ENCODE results near the gene HDAC9. TPM values are rescaled to one million over a fixed set of nuclear protein-coding genes. Genes with fewer than 3 reads are reported as not detected.

The HDAC9 gene
- total RNA-seq, 2 experiments from 2014 or later = 1.5 to 3.0 TPM

DNA sequence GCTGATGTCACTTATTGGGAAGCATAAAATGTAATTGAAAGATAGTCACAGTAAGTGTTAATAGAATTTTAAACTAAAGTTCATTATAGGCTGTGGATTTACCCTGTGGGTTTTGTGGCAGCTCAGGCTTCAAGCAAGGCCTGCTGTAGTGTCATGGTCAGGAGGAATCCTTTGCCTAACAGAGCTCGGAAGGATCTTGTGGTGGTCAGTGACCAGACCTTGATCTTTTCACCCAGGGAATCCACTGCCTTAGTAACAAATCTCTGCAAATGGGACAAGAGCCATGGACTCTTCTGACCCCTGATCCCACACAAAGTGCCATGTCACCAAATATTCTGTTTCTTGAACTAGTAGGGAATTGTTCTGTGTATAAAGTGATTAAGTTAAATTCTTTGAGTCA lies 20.6 kb upstream of the HDAC9 start:
- no peak for ATAC-seq
- no peak overlapping the region for H3K27ac Mint-ChIP-seq
- DNase-seq = no peak
- TF ChIP-seq CTCF (IDR thresholded peaks at IDR 0.05) = no peak
- POLR2A ChIA-PET = no interaction called here
- intact Hi-C loops (cut with micrococcal nuclease) = no loop called here
- H3K36me3 Mint-ChIP-seq (ENCODE audit: low read depth) = no peaks in the 10 kb centered on the region
- no peaks in the 10 kb centered on the region for H3K9me3 Mint-ChIP-seq
- no peaks in the 10 kb centered on the region for H3K27me3 Mint-ChIP-seq
- CTCF ChIA-PET = interaction anchor here (1.0 kb wide), 2 partner anchors 122 to 189 kb away, joined by 3 read pairs; no protein-coding TSS in a partner anchor
- H3K4me1 Mint-ChIP-seq (ENCODE audit: low read depth) = no peaks in the 10 kb centered on the region
- no peak overlapping the region for H3K4me3 Mint-ChIP-seq

DNA sequence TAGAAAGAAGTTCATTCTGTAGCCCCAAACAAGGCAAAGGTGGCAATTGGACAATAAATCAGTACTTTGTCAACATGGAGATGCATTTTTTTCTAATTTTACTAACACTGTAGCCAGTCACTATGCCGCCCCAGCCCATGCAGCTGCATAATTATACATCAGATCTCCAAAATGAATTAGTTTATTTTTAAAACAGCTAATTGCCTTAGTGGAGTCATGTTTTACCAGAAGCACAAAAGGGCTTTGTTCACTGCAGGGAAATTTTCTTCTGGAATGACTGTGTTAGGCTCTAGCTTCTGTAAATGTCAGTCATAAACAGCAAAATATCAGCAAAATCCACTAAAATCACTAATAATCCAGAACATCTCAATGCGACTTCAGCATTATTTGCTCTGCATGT lies 20.1 kb upstream of the HDAC9 start:
- Mint-ChIP-seq H3K9me3 (no peaks in the 10 kb centered on the region), H3K27ac (no peak overlapping the region), H3K4me3 (no peak overlapping the region), H3K4me1 (ENCODE audit: low read depth) (no peaks in the 10 kb centered on the region), H3K36me3 (ENCODE audit: low read depth) (no peaks in the 10 kb centered on the region), H3K27me3 (no peaks in the 10 kb centered on the region)
- ChIA-PET CTCF (interaction anchor here (1.0 kb wide), 1 partner anchor 188 kb away, joined by 3 read pairs; no protein-coding TSS in a partner anchor), POLR2A (no interaction called here)
- ATAC-seq = no peak
- no peak for DNase-seq
- no peak for TF ChIP-seq CTCF (IDR thresholded peaks at IDR 0.05)
- intact Hi-C loops (cut with micrococcal nuclease) = no loop called here

DNA sequence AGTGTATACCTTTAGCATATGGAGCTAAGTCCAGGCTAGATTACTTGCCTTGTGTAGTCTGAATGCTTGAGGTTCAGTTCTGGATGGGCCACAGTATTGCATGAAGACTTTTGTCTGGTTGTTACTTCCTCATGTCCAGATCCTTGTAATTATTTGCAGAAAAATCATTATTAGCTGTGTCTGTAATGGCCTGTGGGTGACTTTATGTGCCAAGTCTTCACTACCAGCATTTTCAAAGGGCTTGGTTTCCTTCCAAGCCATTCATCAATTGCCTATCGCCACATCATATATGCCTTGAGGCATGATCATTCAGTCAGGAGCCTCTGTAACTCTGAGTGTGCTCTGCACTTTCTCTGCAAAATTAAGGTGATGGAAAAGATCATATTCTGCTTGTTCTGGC lies 13.8 kb upstream of the HDAC9 start:
- Mint-ChIP-seq H3K9me3 (peaks cover 1% of the 10 kb centered on the region), H3K27me3 (peaks cover 2% of the 10 kb centered on the region), H3K27ac (no peak overlapping the region), H3K36me3 (ENCODE audit: low read depth) (no peaks in the 10 kb centered on the region), H3K4me3 (no peak overlapping the region), H3K4me1 (ENCODE audit: low read depth) (no peaks in the 10 kb centered on the region)
- POLR2A ChIA-PET = no interaction called here
- intact Hi-C loops (cut with micrococcal nuclease) = no loop called here
- CTCF ChIA-PET = interaction anchor here (1.1 kb wide), 1 partner anchor 125 kb away, joined by 3 read pairs; no protein-coding TSS in a partner anchor
- no peak for ATAC-seq
- no peak for TF ChIP-seq CTCF (IDR thresholded peaks at IDR 0.05)
- no peak for DNase-seq

DNA sequence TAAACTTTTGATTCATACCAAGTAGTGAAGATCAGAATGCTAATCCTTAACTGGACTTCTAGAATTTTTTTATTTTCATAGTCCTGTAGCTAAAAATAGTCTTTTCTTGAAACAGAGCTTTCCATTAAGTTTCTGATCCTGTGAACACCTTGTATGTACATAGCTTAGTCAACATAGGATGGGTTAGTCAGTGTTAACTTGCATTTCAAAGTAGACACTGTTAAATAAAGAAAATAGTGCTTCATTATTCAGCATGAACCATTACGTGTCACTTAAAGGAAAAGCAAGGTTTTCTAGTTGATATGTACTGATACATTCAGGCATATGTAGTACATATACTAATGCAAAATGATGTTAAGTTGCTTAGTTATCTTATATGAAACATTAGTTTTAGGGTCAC lies 7.5 kb upstream of the HDAC9 start:
- no peak overlapping the region for H3K27ac Mint-ChIP-seq
- CTCF ChIA-PET = interaction anchor here (0.8 to 1.4 kb wide), 2 partner anchors 20 to 178 kb away, joined by 3 to 4 read pairs; no protein-coding TSS in a partner anchor
- intact Hi-C loops (cut with micrococcal nuclease) = no loop called here
- no peak for DNase-seq
- H3K36me3 Mint-ChIP-seq (ENCODE audit: low read depth) = no peaks in the 10 kb centered on the region
- H3K9me3 Mint-ChIP-seq = no peaks in the 10 kb centered on the region
- TF ChIP-seq CTCF (IDR thresholded peaks at IDR 0.05) = no peak
- H3K4me3 Mint-ChIP-seq = no peak overlapping the region
- POLR2A ChIA-PET = no interaction called here
- no peaks in the 10 kb centered on the region for H3K4me1 Mint-ChIP-seq (ENCODE audit: low read depth)
- ATAC-seq = no peak
- H3K27me3 Mint-ChIP-seq = peaks cover 2% of the 10 kb centered on the region

DNA sequence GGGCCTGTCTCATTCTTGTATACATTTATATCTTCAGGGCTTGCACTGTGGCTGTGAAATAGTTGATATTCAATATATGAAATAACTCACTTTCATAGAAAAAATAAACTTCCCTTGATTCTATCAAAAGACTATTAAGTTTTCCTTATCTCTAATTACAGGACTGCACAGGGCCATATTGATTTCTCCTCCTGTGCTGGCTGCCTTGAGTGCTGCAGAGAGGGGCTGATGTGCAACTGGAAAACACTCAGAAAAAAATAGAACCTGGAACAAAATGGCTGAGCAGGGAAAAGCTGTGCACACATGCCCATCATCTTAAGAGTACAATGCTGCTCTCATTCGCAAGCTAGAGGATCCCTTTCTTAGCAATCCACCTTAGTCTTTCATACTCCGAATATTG lies 5.9 kb upstream of the HDAC9 start:
- CTCF ChIA-PET = no interaction called here
- H3K27me3 Mint-ChIP-seq = peaks cover 2% of the 10 kb centered on the region
- intact Hi-C loops (cut with micrococcal nuclease) = no loop called here
- DNase-seq (no peak), ATAC-seq (no peak)
- POLR2A ChIA-PET = no interaction called here
- no peak for TF ChIP-seq CTCF (IDR thresholded peaks at IDR 0.05)
- no peak overlapping the region for H3K27ac Mint-ChIP-seq
- H3K9me3 Mint-ChIP-seq = no peaks in the 10 kb centered on the region
- H3K4me1 Mint-ChIP-seq (ENCODE audit: low read depth) = peaks cover 2% of the 10 kb centered on the region
- no peaks in the 10 kb centered on the region for H3K36me3 Mint-ChIP-seq (ENCODE audit: low read depth)
- no peak overlapping the region for H3K4me3 Mint-ChIP-seq

All from activated CD8-positive, alpha-beta T cell treated with anti-CD3 and anti-CD28 coated beads for 36 hours (primary cell).